NCI-H526 (cell line): ENCODE results near the gene KLHDC7B.

ENCODE experiments used
- DNase-seq, 2 experiments: peaks; one replicate each; lab custom pipeline; 2025; lab: John Stamatoyannopoulos, UW

Gene KLHDC7B

GRCh38 chr22:50595189-50595588 is 49.5 kb downstream of the KLHDC7B start:
- DNase-seq: no peak

DNA sequence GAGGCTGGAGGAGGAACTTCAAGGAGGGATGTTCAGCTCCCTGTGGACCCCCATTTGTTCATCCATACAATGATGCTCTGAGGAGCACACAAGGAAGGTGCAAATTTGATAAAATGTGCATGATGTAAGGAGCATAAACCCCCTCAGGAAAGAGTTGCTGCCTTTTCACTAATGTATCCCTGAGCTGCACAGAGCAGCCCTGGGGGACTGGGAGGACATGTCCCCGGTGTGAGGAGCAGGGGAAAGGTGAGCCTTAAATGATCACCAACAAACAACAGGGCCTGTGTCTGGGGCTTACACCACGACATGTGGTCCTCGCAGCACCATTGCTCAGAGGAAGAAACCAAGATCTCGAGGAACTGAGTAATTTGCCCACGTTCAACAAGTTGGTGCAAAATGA is 51.4 kb downstream of the KLHDC7B start:
- DNase-seq: no peak

DNA sequence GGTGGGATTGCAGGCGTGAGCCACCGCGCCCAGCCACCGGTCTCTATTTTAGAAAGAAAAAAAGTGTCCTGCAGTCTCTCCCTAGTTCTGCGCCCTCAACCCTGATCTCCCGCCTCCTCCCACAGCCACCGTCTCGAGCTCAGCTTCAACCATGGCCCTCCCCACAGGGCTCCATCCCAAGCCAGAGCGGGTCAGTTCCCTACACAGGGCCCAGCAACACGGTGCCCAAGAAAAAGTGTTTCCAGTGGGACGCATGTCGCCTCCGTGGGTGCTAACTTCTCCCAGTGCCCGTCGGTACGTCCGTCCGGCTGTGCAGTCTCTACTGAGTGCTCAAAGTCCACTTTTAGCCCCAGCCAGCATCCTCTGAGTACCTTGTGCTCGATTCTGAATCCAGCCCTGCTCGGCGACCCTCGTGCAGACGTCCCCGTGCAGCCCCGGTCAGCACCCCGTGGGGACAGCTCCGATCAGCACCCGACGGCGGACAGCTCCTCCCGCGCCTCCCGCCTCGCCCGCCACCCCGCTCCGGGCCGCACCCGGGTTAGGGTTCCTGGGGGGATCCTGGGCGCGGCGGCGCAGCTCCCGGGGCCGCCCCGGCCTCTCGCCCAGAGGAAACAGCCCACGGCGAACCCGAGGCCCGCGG is 54.2 kb downstream of the KLHDC7B start:
- DNase-seq: peak in 1 of 2 experiments; percentile 50

- peak in 1 of 2 experiments; percentile 60 for DNase-seq
Observed at GRCh38 chr22:50600538-50600937, 54.8 kb downstream of the KLHDC7B start, which contains the start of gene MAPK8IP2. Gene MAPK8IP2, plus strand, starts transcription at chr22:50600793. Its CDS starts 26 bp downstream, at chr22:50600819.
